ENCODE data around the gene CFAP43.

Gene CFAP43

GRCh38 chr10:104085801-104086400, 146.3 kb downstream of the CFAP43 start, which contains the start of gene COL17A1:
Gene COL17A1 (minus strand): TSS chr10:104085880. CDS start chr10:104080673, 5,207 bp downstream.
- DNase-seq = no peak

- no peak for DNase-seq
These were observed 147.6 kb downstream of the CFAP43 start for GRCh38 chr10:104084482-104085142.

GRCh38 chr10:104081998-104082397, 150.2 kb downstream of the CFAP43 start:
- DNase-seq = no peak

- no peak for DNase-seq
These were observed 151.4 kb downstream of the CFAP43 start for GRCh38 chr10:104080762-104081161.
